GM13977 (cell line): ENCODE data around the gene ELP6.
"Not testable (repeated sequence)": the region's sequence is repeated elsewhere in the genome, so short reads cannot be mapped to it uniquely, and the experiment has no call there.

ENCODE experiments used
- DNase-seq: peaks from one replicate; pipeline ENCODE4 v3.0.0; 2012; ENCODE audit warnings: low spot score
- CTCF ChIP-seq: IDR thresholded peaks from 2 replicates; pipeline ENCODE4 v1.5.1; 2012; ENCODE audit warnings: mild to moderate bottlenecking, control low read depth; ENCODE audit not compliant: insufficient read depth; ENCODE audit errors: extremely low read depth, missing control alignments
- in situ Hi-C: fragments of 300-500 bp; cut with MboI; formaldehyde crosslinking; loops from one replicate; pipeline ENCODE4 v1.12.0; 2022; ENCODE audit warnings: low sequenced_read_pairs, low pct_unique_long_range_greater_than_20kb, mixed read lengths, inconsistent platforms; ENCODE audit not compliant: unreplicated experiment

ELP6 gene

GRCh38 chr3:47515100-47515499 is 1.6 kb upstream of the ELP6 start:
- no peak for DNase-seq
- in situ Hi-C loops, result loop anchor here (25.0 kb wide), 1 partner anchor 472 kb away; no protein-coding TSS in a partner anchor
- no peak for TF ChIP-seq CTCF

GRCh38 chr3:47512416-47513124 is 942 bp downstream of the ELP6 start:
- TF ChIP-seq CTCF, result no peak
- no peak for DNase-seq
- in situ Hi-C loops, result loop anchor here (25.0 kb wide), 1 partner anchor 475 kb away; no protein-coding TSS in a partner anchor

GRCh38 chr3:47505267-47505666 is 8.2 kb downstream of the ELP6 start:
- DNase-seq, result not testable (repeated sequence)
- in situ Hi-C loops, result loop anchor here (25.0 kb wide), 1 partner anchor 482 kb away; no protein-coding TSS in a partner anchor

- TF ChIP-seq CTCF, result no peak
- in situ Hi-C loops, result loop anchor here (25.0 kb wide), 1 partner anchor 483 kb away; no protein-coding TSS in a partner anchor
- no peak for DNase-seq
Measured at GRCh38 chr3:47504113-47504512, 9.4 kb downstream of the ELP6 start.

- in situ Hi-C loops, result loop anchor here (25.0 kb wide), 1 partner anchor 484 kb away; no protein-coding TSS in a partner anchor
- DNase-seq, result no peak
- no peak for TF ChIP-seq CTCF
Measured at GRCh38 chr3:47503033-47503432, 10.5 kb downstream of the ELP6 start.

GRCh38 chr3:47496892-47497291 is 16.6 kb downstream of the ELP6 start:
- TF ChIP-seq CTCF, result no peak
- in situ Hi-C loops, result no loop called here
- DNase-seq, result no peak

GRCh38 chr3:47495886-47496285 is 17.6 kb downstream of the ELP6 start:
- in situ Hi-C loops, result no loop called here
- no peak for TF ChIP-seq CTCF
- no peak for DNase-seq
